ENCODE results near the gene CHMP3.

DNA sequence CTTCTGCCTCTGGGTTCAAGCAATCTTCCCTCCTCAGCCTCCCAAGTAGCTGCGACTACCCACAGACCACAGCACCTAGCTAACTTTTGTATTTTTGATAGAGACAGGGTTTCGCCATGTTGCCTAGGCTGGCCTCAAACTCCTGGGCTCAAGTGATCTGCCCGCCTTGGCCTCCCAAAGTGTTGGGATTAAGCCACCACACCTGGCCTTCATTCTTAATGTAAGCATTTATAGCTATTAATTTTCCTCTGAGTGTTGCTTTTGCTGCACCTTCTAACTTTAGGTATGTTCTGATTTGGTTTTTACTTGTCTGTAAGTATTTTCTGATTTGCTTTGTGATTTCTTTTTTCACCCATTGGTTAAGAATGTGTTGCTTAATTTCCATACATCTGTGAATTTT lies 29.7 kb downstream of the CHMP3 start:
- no peak for TF ChIP-seq CTCF (conservative IDR thresholded peaks at IDR 0.05; ENCODE audit: low read length)
- no peak for TF ChIP-seq EZH2phosphoT487 (IDR thresholded peaks at IDR 0.05; ENCODE audit: borderline replicate concordance, low read depth, low read length)

Data from OCI-LY7 (cell line).